Hepatocyte (in vitro differentiated cells): ENCODE data around the gene ZNF814. TPM values are rescaled to one million over a fixed set of nuclear protein-coding genes. Genes with fewer than 3 reads are reported as not detected.
"Not testable (repeated sequence)": the region's sequence is repeated elsewhere in the genome, so short reads cannot be mapped to it uniquely, and the experiment has no call there.

Experiments used
- DNase-seq: peaks from one replicate; pipeline ENCODE4 v3.0.0-alpha.2; 2016; ENCODE audit warnings: low spot score
- H2AFZ ChIP-seq: fragments of 200-600 bp; sonication (generic); 2 replicates; pipeline ENCODE4 v1.6.0; 2016; ENCODE audit warnings: antibody characterized with exemption, mild to moderate bottlenecking
- H3K27ac ChIP-seq: fragments of 200-600 bp; sonication (generic); 2 replicates; pipeline ENCODE4 v1.5.1; 2016; ENCODE audit warnings: mild to moderate bottlenecking
- H3K27me3 ChIP-seq: fragments of 200-600 bp; sonication (generic); 2 replicates; pipeline ENCODE4 v1.6.1; 2016
- H3K36me3 ChIP-seq: fragments of 200-600 bp; sonication (generic); replicated peaks from 2 replicates; pipeline ENCODE4 v1.5.1; 2016; ENCODE audit warnings: low read depth; ENCODE audit not compliant: insufficient read depth
- H3K4me1 ChIP-seq: fragments of 200-600 bp; sonication (generic); 2 replicates; pipeline ENCODE4 v1.5.1; 2016; ENCODE audit warnings: mild to moderate bottlenecking, moderate library complexity; ENCODE audit not compliant: insufficient read depth
- H3K4me2 ChIP-seq: fragments of 200-600 bp; sonication (generic); 2 replicates; pipeline ENCODE4 v1.6.0; 2016
- H3K4me3 ChIP-seq: fragments of 200-600 bp; sonication (generic); 2 replicates; pipeline ENCODE4 v1.5.1; 2016; ENCODE audit warnings: mild to moderate bottlenecking
- H3K79me2 ChIP-seq: fragments of 200-600 bp; sonication (generic); 2 replicates; pipeline ENCODE4 v1.6.0; 2017; ENCODE audit warnings: mild to moderate bottlenecking
- H3K9me2 ChIP-seq: fragments of 200-600 bp; sonication (generic); replicated peaks from 2 replicates; pipeline ENCODE4 v1.6.0; 2017; ENCODE audit warnings: mild to moderate bottlenecking; ENCODE audit not compliant: insufficient read depth
- H3K9me3 ChIP-seq: fragments of 200-600 bp; sonication (generic); 2 replicates; pipeline ENCODE4 v1.5.1; 2016; ENCODE audit warnings: low read depth, mild to moderate bottlenecking
- H4K20me1 ChIP-seq: fragments of 200-600 bp; sonication (generic); 2 replicates; pipeline ENCODE4 v1.6.0; 2016; ENCODE audit warnings: mild to moderate bottlenecking; ENCODE audit not compliant: insufficient read depth, poor library complexity, severe bottlenecking
- CTCF ChIP-seq: fragments of 200-600 bp; sonication (generic); IDR thresholded peaks from 2 replicates; pipeline ENCODE4 v1.5.1; 2016; ENCODE audit warnings: antibody characterized with exemption, mild to moderate bottlenecking; ENCODE audit not compliant: poor library complexity
- EZH2 ChIP-seq: fragments of 200-600 bp; sonication (generic); IDR thresholded peaks from 2 replicates; pipeline ENCODE4 v1.6.1; 2016; ENCODE audit warnings: antibody characterized with exemption, mild to moderate bottlenecking, borderline replicate concordance
- EZH2phosphoT487 ChIP-seq: fragments of 200-600 bp; sonication (generic); IDR thresholded peaks from one replicate; pipeline ENCODE4 v1.6.1; 2018; ENCODE audit warnings: antibody characterized with exemption, mild to moderate bottlenecking, low read depth, moderate library complexity; ENCODE audit not compliant: unreplicated experiment, severe bottlenecking
- WGBS: methylation state at CpG from one replicate; pipeline ENCODE4 v1.1.6; 2016; ENCODE audit warnings: low lambda C conversion rate; ENCODE audit errors: missing lambda C conversion rate; 5-methylcytosine and 5-hydroxymethylcytosine counted together
- polyA plus RNA-seq: library from polyadenylated mRNA; unstranded; fragments of >200 nt; fragmentation: Nextera tagmentation; extraction: Ambion mirVana; gene quantifications from 2 replicates; pipeline ENCODE4 v1.2.1, GENCODE V29; 2016
- total RNA-seq: library from RNA; depleted of rRNA; stranded (reverse); fragments of >200 nt; gene quantifications from 2 replicates; pipeline ENCODE4 v1.2.3, GENCODE V29; 2014

Gene ZNF814
- total and polyA plus RNA-seq, 2 experiments from 2014 or later: 16.1 to 19.2 TPM

GRCh38 chr19:57829316-57829715 is 59.5 kb downstream of the ZNF814 start:
- Histone ChIP-seq H3K4me2 (peak overlapping the region; percentile 86), H3K36me3 (no peaks in the 10 kb centered on the region), H3K79me2 (peaks cover 75% of the 10 kb centered on the region), H3K27ac (peak overlapping the region; percentile 94), H4K20me1 (no peaks in the 10 kb centered on the region), H3K4me1 (peaks cover 29% of the 10 kb centered on the region), H2AFZ (no peak overlapping the region), H3K9me2 (no peaks in the 10 kb centered on the region), H3K9me3 (no peaks in the 10 kb centered on the region), H3K4me3 (no peak overlapping the region), H3K27me3 (no peaks in the 10 kb centered on the region)
- 27% methylated on average over 5 of the region's 5 CpGs for WGBS
- TF ChIP-seq EZH2 (no peak), EZH2phosphoT487 (no peak), CTCF (no peak)
- DNase-seq: peak; percentile 31

GRCh38 chr19:57825511-57825910 is 63.3 kb downstream of the ZNF814 start:
- Histone ChIP-seq H3K4me1 (peaks cover 48% of the 10 kb centered on the region), H3K36me3 (no peaks in the 10 kb centered on the region), H3K27ac (no peak overlapping the region), H3K9me2 (no peaks in the 10 kb centered on the region), H3K27me3 (no peaks in the 10 kb centered on the region), H3K4me3 (no peak overlapping the region), H3K9me3 (no peaks in the 10 kb centered on the region), H2AFZ (no peak overlapping the region), H4K20me1 (no peaks in the 10 kb centered on the region), H3K79me2 (peaks cover 88% of the 10 kb centered on the region), H3K4me2 (no peak overlapping the region)
- TF ChIP-seq EZH2phosphoT487 (no peak), EZH2 (no peak), CTCF (no peak)
- 94% methylated on average over 6 of the region's 6 CpGs for WGBS
- DNase-seq: no peak

GRCh38 chr19:57823608-57824007 is 65.2 kb downstream of the ZNF814 start:
- not testable (repeated sequence) for H3K9me3 ChIP-seq, H3K9me2 ChIP-seq, H3K27me3 ChIP-seq, H3K4me3 ChIP-seq, H3K36me3 ChIP-seq, H4K20me1 ChIP-seq, H2AFZ ChIP-seq, DNase-seq
- Histone ChIP-seq H3K79me2 (peaks cover 88% of the 10 kb centered on the region), H3K4me2 (peak overlapping the region; percentile 62), H3K27ac (peak overlapping the region; percentile 64), H3K4me1 (peaks cover 38% of the 10 kb centered on the region)
- 52% methylated on average over 4 of the region's 4 CpGs for WGBS

- H3K36me3 ChIP-seq, H3K9me3 ChIP-seq, DNase-seq, H3K9me2 ChIP-seq, H3K4me3 ChIP-seq, H3K27me3 ChIP-seq, H2AFZ ChIP-seq, H4K20me1 ChIP-seq: not testable (repeated sequence)
- Histone ChIP-seq H3K4me1 (peaks cover 38% of the 10 kb centered on the region), H3K4me2 (peak overlapping the region; percentile 62), H3K79me2 (peaks cover 87% of the 10 kb centered on the region), H3K27ac (peak overlapping the region; percentile 64)
- WGBS: 47% methylated on average over 2 of the region's 2 CpGs
Observed at GRCh38 chr19:57823155-57823554, 65.7 kb downstream of the ZNF814 start.

- not testable (repeated sequence) for H3K27me3 ChIP-seq, H3K9me3 ChIP-seq, H2AFZ ChIP-seq, H3K4me3 ChIP-seq, H3K9me2 ChIP-seq, DNase-seq, H4K20me1 ChIP-seq, H3K36me3 ChIP-seq
- peaks cover 81% of the 10 kb centered on the region for H3K79me2 ChIP-seq
- H3K4me2 ChIP-seq: peak overlapping the region; percentile 62
- peak overlapping the region; percentile 86 for H3K27ac ChIP-seq
- peaks cover 38% of the 10 kb centered on the region for H3K4me1 ChIP-seq
- WGBS: 85% methylated on average over 3 of the region's 3 CpGs
Observed at GRCh38 chr19:57821501-57821900, 67.3 kb downstream of the ZNF814 start.

- DNase-seq: not testable (repeated sequence)
- WGBS: 27% methylated on average over 3 of the region's 3 CpGs
Observed at GRCh38 chr19:57821095-57821494, 67.7 kb downstream of the ZNF814 start.

More at GRCh38 chr19:57821095-57821494, 67.7 kb downstream of the ZNF814 start:
- peak overlapping the region; percentile 90 for H3K27ac ChIP-seq
- H3K9me2 ChIP-seq, H4K20me1 ChIP-seq, H3K36me3 ChIP-seq, H3K27me3 ChIP-seq, H2AFZ ChIP-seq, H3K9me3 ChIP-seq: not testable (repeated sequence)
- peaks cover 76% of the 10 kb centered on the region for H3K79me2 ChIP-seq
- peak overlapping the region; percentile 28 for H3K4me3 ChIP-seq
- peak overlapping the region; percentile 85 for H3K4me2 ChIP-seq
- peaks cover 38% of the 10 kb centered on the region for H3K4me1 ChIP-seq
